ENCODE results near the gene CCDC88C. TPM values are rescaled to one million over a fixed set of nuclear protein-coding genes. Genes with fewer than 3 reads are reported as not detected.

Gene CCDC88C
- polyA plus RNA-seq, 2 of the 4 experiments (the other 2 are of a cell fraction): 2.9 to 3.7 TPM

DNA sequence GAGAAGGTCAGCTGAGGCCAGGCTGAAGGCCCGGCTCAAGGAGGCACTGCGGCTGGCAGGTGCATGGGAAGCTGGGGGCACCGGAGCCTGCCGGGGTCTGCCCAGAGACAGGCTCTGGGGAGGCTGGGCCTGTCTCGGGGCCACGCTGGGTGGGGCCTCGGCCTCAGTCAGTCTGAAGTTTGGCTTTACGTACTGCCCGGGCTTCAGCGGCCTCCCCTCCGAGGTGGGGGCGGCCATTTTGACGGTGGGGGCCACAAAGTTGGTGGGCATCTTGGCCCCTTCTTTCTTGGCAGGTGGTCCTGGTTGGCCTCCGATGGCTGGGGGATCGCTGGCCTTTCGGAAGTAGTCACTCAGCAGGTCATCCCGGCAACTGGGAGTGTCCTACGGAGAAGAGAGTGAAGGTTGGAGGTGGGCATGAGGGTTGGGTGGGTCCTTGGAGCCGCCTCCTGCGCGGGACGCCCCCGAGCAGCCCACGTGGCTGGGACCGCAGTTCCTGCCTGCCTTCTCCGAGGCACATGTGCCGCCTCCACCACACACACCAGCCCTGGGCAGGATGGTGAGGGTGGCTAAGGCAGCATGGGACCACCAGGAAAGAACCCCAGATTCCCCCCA, 144.2 kb downstream of the CCDC88C start:
- Histone ChIP-seq H3K4me1 (no peaks in the 10 kb centered on the region), H3K4me2 (no peak overlapping the region), H3K4me3 (no peak overlapping the region), H3K27ac (no peak overlapping the region), H3K9me3 (no peaks in the 10 kb centered on the region)
- POLR2A ChIA-PET: interaction anchor here (0.6 kb wide), 1 partner anchor 9 kb away, joined by 3 read pairs; no protein-coding TSS in a partner anchor
- TF ChIP-seq RARB (CRISPR knock-in tag; IDR thresholded peaks at IDR 0.05) (no peak), GATA3 (IDR thresholded peaks at IDR 0.05; ENCODE audit: borderline replicate concordance) (no peak), POLR2A (IDR thresholded peaks at IDR 0.05; ENCODE audit: low read length) (no peak), EP300 (IDR thresholded peaks at IDR 0.05) (no peak), MAZ (IDR thresholded peaks at IDR 0.05; ENCODE audit: borderline replicate concordance, low read depth, low read length) (no peak), RNF2 (IDR thresholded peaks at IDR 0.05; ENCODE audit: borderline replicate concordance, low read depth) (no peak), POLR2AphosphoS2 (conservative IDR thresholded peaks at IDR 0.05; ENCODE audit: low read length) (no peak), CBX2 (IDR thresholded peaks at IDR 0.05; ENCODE audit: borderline replicate concordance, low read depth) (no peak), EHF (CRISPR knock-in tag; IDR thresholded peaks at IDR 0.05) (no peak), RAD21 (conservative IDR thresholded peaks at IDR 0.05 in 1 of 2, IDR thresholded peaks at IDR 0.05 in 1 of 2) (no peak), JUNB (IDR thresholded peaks at IDR 0.05) (no peak)
- TF ChIP-seq, protein P1, sequence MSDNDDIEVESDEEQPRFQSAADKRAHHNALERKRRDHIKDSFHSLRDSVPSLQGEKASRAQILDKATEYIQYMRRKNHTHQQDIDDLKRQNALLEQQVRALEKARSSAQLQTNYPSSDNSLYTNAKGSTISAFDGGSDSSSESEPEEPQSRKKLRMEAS (IDR thresholded peaks at IDR 0.05): no peak
- TF ChIP-seq, protein P2, sequence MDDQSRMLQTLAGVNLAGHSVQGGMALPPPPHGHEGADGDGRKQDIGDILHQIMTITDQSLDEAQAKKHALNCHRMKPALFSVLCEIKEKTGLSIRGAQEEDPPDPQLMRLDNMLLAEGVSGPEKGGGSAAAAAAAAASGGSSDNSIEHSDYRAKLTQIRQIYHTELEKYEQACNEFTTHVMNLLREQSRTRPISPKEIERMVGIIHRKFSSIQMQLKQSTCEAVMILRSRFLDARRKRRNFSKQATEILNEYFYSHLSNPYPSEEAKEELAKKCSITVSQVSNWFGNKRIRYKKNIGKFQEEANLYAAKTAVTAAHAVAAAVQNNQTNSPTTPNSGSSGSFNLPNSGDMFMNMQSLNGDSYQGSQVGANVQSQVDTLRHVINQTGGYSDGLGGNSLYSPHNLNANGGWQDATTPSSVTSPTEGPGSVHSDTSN (IDR thresholded peaks at IDR 0.05): no peak
- TF ChIP-seq, protein P3, sequence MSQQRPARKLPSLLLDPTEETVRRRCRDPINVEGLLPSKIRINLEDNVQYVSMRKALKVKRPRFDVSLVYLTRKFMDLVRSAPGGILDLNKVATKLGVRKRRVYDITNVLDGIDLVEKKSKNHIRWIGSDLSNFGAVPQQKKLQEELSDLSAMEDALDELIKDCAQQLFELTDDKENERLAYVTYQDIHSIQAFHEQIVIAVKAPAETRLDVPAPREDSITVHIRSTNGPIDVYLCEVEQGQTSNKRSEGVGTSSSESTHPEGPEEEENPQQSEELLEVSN (IDR thresholded peaks at IDR 0.05; ENCODE audit: borderline replicate concordance, low read depth): no peak
- TF ChIP-seq, protein P4, sequence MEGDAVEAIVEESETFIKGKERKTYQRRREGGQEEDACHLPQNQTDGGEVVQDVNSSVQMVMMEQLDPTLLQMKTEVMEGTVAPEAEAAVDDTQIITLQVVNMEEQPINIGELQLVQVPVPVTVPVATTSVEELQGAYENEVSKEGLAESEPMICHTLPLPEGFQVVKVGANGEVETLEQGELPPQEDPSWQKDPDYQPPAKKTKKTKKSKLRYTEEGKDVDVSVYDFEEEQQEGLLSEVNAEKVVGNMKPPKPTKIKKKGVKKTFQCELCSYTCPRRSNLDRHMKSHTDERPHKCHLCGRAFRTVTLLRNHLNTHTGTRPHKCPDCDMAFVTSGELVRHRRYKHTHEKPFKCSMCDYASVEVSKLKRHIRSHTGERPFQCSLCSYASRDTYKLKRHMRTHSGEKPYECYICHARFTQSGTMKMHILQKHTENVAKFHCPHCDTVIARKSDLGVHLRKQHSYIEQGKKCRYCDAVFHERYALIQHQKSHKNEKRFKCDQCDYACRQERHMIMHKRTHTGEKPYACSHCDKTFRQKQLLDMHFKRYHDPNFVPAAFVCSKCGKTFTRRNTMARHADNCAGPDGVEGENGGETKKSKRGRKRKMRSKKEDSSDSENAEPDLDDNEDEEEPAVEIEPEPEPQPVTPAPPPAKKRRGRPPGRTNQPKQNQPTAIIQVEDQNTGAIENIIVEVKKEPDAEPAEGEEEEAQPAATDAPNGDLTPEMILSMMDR (IDR thresholded peaks at IDR 0.05): no peak
- TF ChIP-seq, protein P5, sequence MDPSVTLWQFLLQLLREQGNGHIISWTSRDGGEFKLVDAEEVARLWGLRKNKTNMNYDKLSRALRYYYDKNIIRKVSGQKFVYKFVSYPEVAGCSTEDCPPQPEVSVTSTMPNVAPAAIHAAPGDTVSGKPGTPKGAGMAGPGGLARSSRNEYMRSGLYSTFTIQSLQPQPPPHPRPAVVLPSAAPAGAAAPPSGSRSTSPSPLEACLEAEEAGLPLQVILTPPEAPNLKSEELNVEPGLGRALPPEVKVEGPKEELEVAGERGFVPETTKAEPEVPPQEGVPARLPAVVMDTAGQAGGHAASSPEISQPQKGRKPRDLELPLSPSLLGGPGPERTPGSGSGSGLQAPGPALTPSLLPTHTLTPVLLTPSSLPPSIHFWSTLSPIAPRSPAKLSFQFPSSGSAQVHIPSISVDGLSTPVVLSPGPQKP (IDR thresholded peaks at IDR 0.05; ENCODE audit: low read depth, low read length): no peak
- TF ChIP-seq, protein P6, sequence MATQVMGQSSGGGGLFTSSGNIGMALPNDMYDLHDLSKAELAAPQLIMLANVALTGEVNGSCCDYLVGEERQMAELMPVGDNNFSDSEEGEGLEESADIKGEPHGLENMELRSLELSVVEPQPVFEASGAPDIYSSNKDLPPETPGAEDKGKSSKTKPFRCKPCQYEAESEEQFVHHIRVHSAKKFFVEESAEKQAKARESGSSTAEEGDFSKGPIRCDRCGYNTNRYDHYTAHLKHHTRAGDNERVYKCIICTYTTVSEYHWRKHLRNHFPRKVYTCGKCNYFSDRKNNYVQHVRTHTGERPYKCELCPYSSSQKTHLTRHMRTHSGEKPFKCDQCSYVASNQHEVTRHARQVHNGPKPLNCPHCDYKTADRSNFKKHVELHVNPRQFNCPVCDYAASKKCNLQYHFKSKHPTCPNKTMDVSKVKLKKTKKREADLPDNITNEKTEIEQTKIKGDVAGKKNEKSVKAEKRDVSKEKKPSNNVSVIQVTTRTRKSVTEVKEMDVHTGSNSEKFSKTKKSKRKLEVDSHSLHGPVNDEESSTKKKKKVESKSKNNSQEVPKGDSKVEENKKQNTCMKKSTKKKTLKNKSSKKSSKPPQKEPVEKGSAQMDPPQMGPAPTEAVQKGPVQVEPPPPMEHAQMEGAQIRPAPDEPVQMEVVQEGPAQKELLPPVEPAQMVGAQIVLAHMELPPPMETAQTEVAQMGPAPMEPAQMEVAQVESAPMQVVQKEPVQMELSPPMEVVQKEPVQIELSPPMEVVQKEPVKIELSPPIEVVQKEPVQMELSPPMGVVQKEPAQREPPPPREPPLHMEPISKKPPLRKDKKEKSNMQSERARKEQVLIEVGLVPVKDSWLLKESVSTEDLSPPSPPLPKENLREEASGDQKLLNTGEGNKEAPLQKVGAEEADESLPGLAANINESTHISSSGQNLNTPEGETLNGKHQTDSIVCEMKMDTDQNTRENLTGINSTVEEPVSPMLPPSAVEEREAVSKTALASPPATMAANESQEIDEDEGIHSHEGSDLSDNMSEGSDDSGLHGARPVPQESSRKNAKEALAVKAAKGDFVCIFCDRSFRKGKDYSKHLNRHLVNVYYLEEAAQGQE (IDR thresholded peaks at IDR 0.05): no peak
- DNase-seq (ENCODE audit: low read depth in 1 of 2, low spot score in 1 of 2): no peak
- 93% methylated on average over 16 of the region's 27 CpGs for WGBS (ENCODE audit: missing lambda C conversion rate)
- CTCF ChIA-PET: interaction anchor here (0.6 to 5.3 kb wide), 2 partner anchors 13 to 347 kb away, joined by 3 to 24 read pairs; no protein-coding TSS in a partner anchor
- ATAC-seq: no peak
- no peak for FAIRE-seq

Measured in A549 (cell line).